HL-60 (cell line): Measurements from ENCODE around the gene CENPP.

Experiments
- DNase-seq, 2 experiments: peaks; one replicate each; pipeline ENCODE4 v3.0.0-alpha.2; 2010 to 2020; ENCODE audit warnings: low read depth in 1 of 2, low spot score in 1 of 2
- H3K27ac ChIP-seq: fragments of 250-450 bp; sonication (Bioruptor Pico); replicated peaks from 2 replicates; pipeline ENCODE4 v1.5.1; 2020; ENCODE audit warnings: mild to moderate bottlenecking, moderate library complexity
- H3K27me3 ChIP-seq: fragments of 250-450 bp; sonication (Bioruptor Pico); 2 replicates; pipeline ENCODE4 v1.5.1; 2021; ENCODE audit warnings: mild to moderate bottlenecking, moderate library complexity; ENCODE audit not compliant: insufficient read depth, poor library complexity, severe bottlenecking
- H3K4me3 ChIP-seq: replicated peaks from 2 replicates; pipeline ENCODE4 v1.5.1; 2011; ENCODE audit warnings: mild to moderate bottlenecking, control low read depth, low read length; ENCODE audit not compliant: insufficient read depth
- CTCF ChIP-seq: IDR thresholded peaks from one replicate; pipeline ENCODE4 v1.5.1; 2011; ENCODE audit warnings: low read length, control low read depth, inconsistent platforms; ENCODE audit not compliant: insufficient read depth
- GABPA ChIP-seq: IDR thresholded peaks from 2 replicates; pipeline ENCODE4 v1.6.1; 2012; ENCODE audit warnings: low read depth
- POLR2AphosphoS5 ChIP-seq: IDR thresholded peaks from 2 replicates; pipeline ENCODE4 v1.6.1; 2012; ENCODE audit warnings: low read depth
- REST ChIP-seq: IDR thresholded peaks from 2 replicates; pipeline ENCODE4 v1.6.1; 2012; ENCODE audit warnings: low read depth; ENCODE audit not compliant: insufficient replicate concordance
- SPI1 ChIP-seq: IDR thresholded peaks from 2 replicates; pipeline ENCODE4 v1.6.1; 2012; ENCODE audit warnings: low read depth, mild to moderate bottlenecking, borderline replicate concordance

Gene CENPP

GRCh38 chr9:92639791-92640271 lies 314.1 kb downstream of the CENPP start:
- Histone ChIP-seq H3K27me3 (no peaks in the 10 kb centered on the region), H3K27ac (no peak overlapping the region), H3K4me3 (no peak overlapping the region)
- DNase-seq = no peak
- TF ChIP-seq GABPA = no peak
- TF ChIP-seq CTCF = no peak
- TF ChIP-seq REST = no peak
- no peak for TF ChIP-seq POLR2AphosphoS5
- TF ChIP-seq SPI1 = no peak

- no peak for DNase-seq
- no peak overlapping the region for H3K4me3 ChIP-seq
- TF ChIP-seq CTCF = no peak
- no peak for TF ChIP-seq SPI1
- TF ChIP-seq REST = no peak
- TF ChIP-seq GABPA = no peak
- no peaks in the 10 kb centered on the region for H3K27me3 ChIP-seq
- no peak overlapping the region for H3K27ac ChIP-seq
Observed at GRCh38 chr9:92640398-92641091, 314.8 kb downstream of the CENPP start.

GRCh38 chr9:92641092-92641809 lies 315.5 kb downstream of the CENPP start:
- DNase-seq = no peak
- TF ChIP-seq REST (no peak), SPI1 (no peak), CTCF (no peak), GABPA (no peak), POLR2AphosphoS5 (no peak)
- no peak overlapping the region for H3K27ac ChIP-seq
- H3K4me3 ChIP-seq = no peak overlapping the region
- H3K27me3 ChIP-seq = no peaks in the 10 kb centered on the region
